ENCODE measurements around the gene CDON.

- TF ChIP-seq CTCF (IDR thresholded peaks at IDR 0.05): no peak
- TF ChIP-seq ZFX (IDR thresholded peaks at IDR 0.05; ENCODE audit: borderline replicate concordance): no peak
Measured at GRCh38 chr11:125995313-125995712, 67.4 kb downstream of the CDON start.

All from 22Rv1 (cell line).